ENCODE results near the gene COL24A1.

DNA sequence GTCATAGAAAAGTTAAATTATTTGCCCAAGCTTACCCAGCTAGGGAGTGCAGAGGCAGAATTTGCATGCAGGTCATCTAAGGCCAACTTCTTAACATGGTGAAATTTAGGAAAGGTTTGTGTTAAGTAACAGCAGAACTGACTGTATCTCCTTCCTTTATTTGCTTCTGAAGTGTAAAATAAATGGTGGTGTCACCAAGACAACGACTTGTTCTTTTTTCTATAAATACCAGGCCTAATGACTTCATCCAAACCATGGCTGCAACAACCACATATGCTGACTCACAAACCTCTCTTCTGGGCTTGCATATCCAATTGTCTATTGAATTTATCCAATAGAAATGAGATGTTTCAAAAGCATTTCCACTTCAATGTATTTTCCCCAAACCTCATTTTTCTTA lies 19.1 kb downstream of the COL24A1 start:
- TF ChIP-seq, protein P1, sequence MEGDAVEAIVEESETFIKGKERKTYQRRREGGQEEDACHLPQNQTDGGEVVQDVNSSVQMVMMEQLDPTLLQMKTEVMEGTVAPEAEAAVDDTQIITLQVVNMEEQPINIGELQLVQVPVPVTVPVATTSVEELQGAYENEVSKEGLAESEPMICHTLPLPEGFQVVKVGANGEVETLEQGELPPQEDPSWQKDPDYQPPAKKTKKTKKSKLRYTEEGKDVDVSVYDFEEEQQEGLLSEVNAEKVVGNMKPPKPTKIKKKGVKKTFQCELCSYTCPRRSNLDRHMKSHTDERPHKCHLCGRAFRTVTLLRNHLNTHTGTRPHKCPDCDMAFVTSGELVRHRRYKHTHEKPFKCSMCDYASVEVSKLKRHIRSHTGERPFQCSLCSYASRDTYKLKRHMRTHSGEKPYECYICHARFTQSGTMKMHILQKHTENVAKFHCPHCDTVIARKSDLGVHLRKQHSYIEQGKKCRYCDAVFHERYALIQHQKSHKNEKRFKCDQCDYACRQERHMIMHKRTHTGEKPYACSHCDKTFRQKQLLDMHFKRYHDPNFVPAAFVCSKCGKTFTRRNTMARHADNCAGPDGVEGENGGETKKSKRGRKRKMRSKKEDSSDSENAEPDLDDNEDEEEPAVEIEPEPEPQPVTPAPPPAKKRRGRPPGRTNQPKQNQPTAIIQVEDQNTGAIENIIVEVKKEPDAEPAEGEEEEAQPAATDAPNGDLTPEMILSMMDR (IDR thresholded peaks at IDR 0.05; ENCODE audit: low read length) = no peak
- no peak for TF ChIP-seq EZH2 (IDR thresholded peaks at IDR 0.05; ENCODE audit: borderline replicate concordance, low read length)

Measured in OCI-LY1 (cell line).